GM13976 (cell line): ENCODE measurements around the gene DNM2.
"Not testable (repeated sequence)": the region's sequence is repeated elsewhere in the genome, so short reads cannot be mapped to it uniquely, and the experiment has no call there.

Experiments
- DNase-seq: peaks from one replicate; pipeline ENCODE4 v3.0.0; 2012; ENCODE audit warnings: low spot score
- CTCF ChIP-seq: IDR thresholded peaks from 2 replicates; pipeline ENCODE4 v1.5.1; 2012; ENCODE audit warnings: borderline replicate concordance, mild to moderate bottlenecking; ENCODE audit not compliant: insufficient read depth; ENCODE audit errors: extremely low read depth, missing control alignments, control extremely low read depth
- in situ Hi-C: fragments of 300-500 bp; cut with MboI; formaldehyde crosslinking; loops from one replicate; pipeline ENCODE4 v1.12.0; 2022; ENCODE audit warnings: low sequenced_read_pairs, mixed read lengths, inconsistent platforms; ENCODE audit not compliant: unreplicated experiment

Gene DNM2

DNA sequence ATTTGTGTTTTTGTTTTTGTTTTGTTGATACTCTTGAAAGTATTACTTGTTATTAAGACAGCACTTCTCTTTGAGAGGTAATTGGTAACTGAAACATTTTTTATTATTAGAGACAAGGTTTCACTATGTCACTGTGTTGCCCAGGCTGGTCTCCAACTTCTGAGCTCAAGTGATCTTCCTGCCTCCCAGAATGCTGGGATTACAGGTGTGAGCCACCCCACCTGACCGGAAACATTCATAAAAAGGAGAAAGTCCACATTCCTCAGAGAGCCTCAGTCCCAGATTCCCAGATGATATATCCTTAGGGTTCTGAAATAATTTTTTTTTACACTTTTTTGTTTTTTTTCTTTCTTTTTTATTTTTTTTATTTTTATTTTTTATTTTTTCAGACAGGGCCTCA is 156.1 kb downstream of the DNM2 start:
- in situ Hi-C loops, result no loop called here

GRCh38 chr19:10876459-10877240 is 158.8 kb downstream of the DNM2 start:
- in situ Hi-C loops, result no loop called here
- no peak for TF ChIP-seq CTCF
- peak; percentile 74 for DNase-seq

More for the DNA sequence above, 156.1 kb downstream of the DNM2 start:
- no peak for DNase-seq
- TF ChIP-seq CTCF, result no peak

GRCh38 chr19:10877608-10878007 is 159.7 kb downstream of the DNM2 start:
- in situ Hi-C loops, DNase-seq: not testable (repeated sequence)

DNA sequence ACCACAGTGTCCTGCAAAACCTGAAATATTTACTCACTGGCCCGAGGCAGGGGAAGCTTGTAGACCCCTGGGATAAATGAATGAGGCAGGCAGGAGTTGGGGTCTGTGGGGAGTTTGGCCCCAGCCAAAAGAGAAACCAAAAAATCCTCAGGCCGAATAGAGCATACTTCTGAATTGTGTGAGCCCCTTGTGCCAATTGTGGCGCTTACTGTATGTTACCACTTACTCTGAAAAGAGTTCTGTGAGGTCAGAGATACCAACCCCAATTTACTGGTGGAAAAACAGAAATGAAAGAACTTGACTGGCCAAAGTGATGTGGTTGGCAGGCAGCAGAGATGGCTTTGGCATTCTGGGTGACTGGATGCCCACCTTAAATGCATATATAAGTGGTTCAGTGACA is 160.4 kb downstream of the DNM2 start:
- no peak for DNase-seq
- TF ChIP-seq CTCF, result no peak
- in situ Hi-C loops, result no loop called here
